NCI-H82 treated with DMSO at 0.1 percent for 48 hours (cell line): ENCODE results near the gene SLC27A1.
A peak's percentile ranks its signal among the peaks of the same experiment; 100 is the strongest.
"Not testable (repeated sequence)": the region's sequence is repeated elsewhere in the genome, so short reads cannot be mapped to it uniquely, and the experiment has no call there.

Experiments
- DNase-seq: peaks from one replicate; lab custom pipeline; 2025; ENCODE audit not compliant: unreplicated experiment; lab: John Stamatoyannopoulos, UW

SLC27A1 gene

GRCh38 chr19:17538684-17539237 is 68.4 kb downstream of the SLC27A1 start:
- no peak for DNase-seq

GRCh38 chr19:17539238-17540117 is 69.2 kb downstream of the SLC27A1 start:
- peak; percentile 100 for DNase-seq

- DNase-seq: no peak
Measured at GRCh38 chr19:17540174-17540573, 69.8 kb downstream of the SLC27A1 start.

GRCh38 chr19:17541184-17541759 is 70.9 kb downstream of the SLC27A1 start:
- no peak for DNase-seq

- DNase-seq: no peak
Measured at GRCh38 chr19:17542042-17542441, 71.7 kb downstream of the SLC27A1 start.

GRCh38 chr19:17542793-17543582 is 72.7 kb downstream of the SLC27A1 start:
- no peak for DNase-seq

- DNase-seq: no peak
Measured at GRCh38 chr19:17543986-17544385, 73.7 kb downstream of the SLC27A1 start.

- DNase-seq: no peak
Measured at GRCh38 chr19:17544418-17544817, 74.1 kb downstream of the SLC27A1 start.

- no peak for DNase-seq
Measured at GRCh38 chr19:17548145-17548544, 77.8 kb downstream of the SLC27A1 start.

- DNase-seq: no peak
Measured at GRCh38 chr19:17549085-17549740, 78.9 kb downstream of the SLC27A1 start.

- DNase-seq: no peak
Measured at GRCh38 chr19:17550076-17550667, 79.8 kb downstream of the SLC27A1 start.

- DNase-seq: not testable (repeated sequence)
Measured at GRCh38 chr19:17552735-17553134, 82.4 kb downstream of the SLC27A1 start.

GRCh38 chr19:17553256-17553655 is 82.9 kb downstream of the SLC27A1 start:
- peak; percentile 40 for DNase-seq

GRCh38 chr19:17554968-17555479 is 84.7 kb downstream of the SLC27A1 start:
- no peak for DNase-seq

- peak; percentile 99 for DNase-seq
Measured at GRCh38 chr19:17555480-17555928, 85.2 kb downstream of the SLC27A1 start, which contains the start of gene COLGALT1. Gene COLGALT1, plus strand, starts transcription at chr19:17555649. Its CDS starts 65 bp downstream, at chr19:17555714.
